ENCODE results near the gene HSDL1. TPM values are rescaled to one million over a fixed set of nuclear protein-coding genes. Genes with fewer than 3 reads are reported as not detected.

HSDL1 gene
- total and polyA plus RNA-seq, 2 donors (not counting 1 experiment from before 2014, with no cell fraction given), result 12.4 to 30.8 TPM

DNA sequence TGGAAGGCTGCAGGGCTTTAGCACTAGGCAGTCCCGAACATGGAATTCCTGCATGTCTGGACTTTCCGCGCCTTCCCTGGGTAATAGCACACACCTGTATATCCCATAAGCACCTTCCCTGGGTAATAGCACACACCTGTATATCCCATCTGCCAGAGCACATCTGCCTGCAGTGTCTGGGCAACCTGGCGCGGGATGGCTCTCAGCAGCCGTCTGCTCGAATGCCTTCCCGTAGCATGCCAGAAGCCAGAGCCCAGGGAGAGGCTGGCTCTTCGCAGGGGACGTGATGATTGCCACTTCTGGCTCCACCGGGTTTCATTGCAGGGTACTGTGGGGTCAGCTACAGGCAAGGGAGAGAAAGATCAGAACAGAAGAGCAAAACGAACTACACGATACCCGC is 49.5 kb downstream of the HSDL1 start:
- Mint-ChIP-seq H3K27ac (no peak overlapping the region), H3K4me1 (no peaks in the 10 kb centered on the region), H3K27me3 (no peaks in the 10 kb centered on the region), H3K4me3 (no peak overlapping the region), H3K9me3 (ENCODE audit: insufficient read depth) (no peaks in the 10 kb centered on the region)
- Histone ChIP-seq H3K9ac (ENCODE audit: low read length) (no peak overlapping the region), H3K79me2 (ENCODE audit: control insufficient read depth, insufficient read depth, low read length) (peaks cover 38% of the 10 kb centered on the region), H3K4me3 (ENCODE audit: control extremely low read depth in 1 of 5, extremely low read depth in 1 of 5, insufficient read depth in 1 of 5, low read depth in 2 of 5, low read length in 4 of 5) (no peak overlapping the region), H3K36me3 (replicated peaks in 1 of 2; ENCODE audit: control extremely low read depth in 1 of 2, control insufficient read depth in 1 of 2, extremely low read depth in 1 of 2, insufficient read depth in 2 of 2, low read length in 1 of 2) (peaks cover 15 to 73% of the 10 kb centered on the region in 2 experiments), H3K9me3 (ENCODE audit: control extremely low read depth in 1 of 3, control insufficient read depth in 2 of 3, insufficient read depth in 1 of 3, low read length in 2 of 3) (no peaks in the 10 kb centered on the region), H2AFZ (ENCODE audit: insufficient read depth, low read depth, low read length, poor library complexity, severe bottlenecking) (no peak overlapping the region), H3K27ac (ENCODE audit: low read length in 2 of 2) (no peak overlapping the region), H3K4me1 (ENCODE audit: control insufficient read depth in 2 of 2, insufficient read depth in 2 of 2, low read length in 2 of 2) (no peaks in the 10 kb centered on the region), H4K20me1 (ENCODE audit: control insufficient read depth, insufficient read depth, low read length, poor library complexity, severe bottlenecking) (peaks cover 62% of the 10 kb centered on the region), H3K4me2 (replicated peaks; ENCODE audit: low read depth, low read length, poor library complexity, severe bottlenecking) (no peak overlapping the region), H3K27me3 (replicated peaks in 1 of 4; ENCODE audit: control extremely low read depth in 1 of 4, control insufficient read depth in 3 of 4, insufficient read depth in 4 of 4, low read length in 3 of 4) (no peaks in the 10 kb centered on the region)
- DNase-seq (no peak), ATAC-seq (ENCODE audit: low read depth) (no peak)
- TF ChIP-seq CTCF (IDR thresholded peaks at IDR 0.05), result no peak
- ChIA-PET POLR2A (no interaction called here), CTCF (no interaction called here)
- 100% methylated on average over 11 of the region's 14 CpGs for WGBS (ENCODE audit: insufficient coverage)
- intact Hi-C loops (cut with micrococcal nuclease), result no loop called here

- no peak for TF ChIP-seq CTCF (IDR thresholded peaks at IDR 0.05)
- no peak for TF ChIP-seq EZH2 (IDR thresholded peaks at IDR 0.05; ENCODE audit: borderline replicate concordance, insufficient read depth, low read depth, low read length, poor library complexity, severe bottlenecking)
- H3K4me2 ChIP-seq (replicated peaks; ENCODE audit: low read depth, low read length, poor library complexity, severe bottlenecking), result no peak overlapping the region
- CTCF ChIA-PET, result no interaction called here
- intact Hi-C loops (cut with micrococcal nuclease), result no loop called here
- no peak overlapping the region for H3K27ac ChIP-seq (ENCODE audit: low read length in 2 of 2)
- POLR2A ChIA-PET, result no interaction called here
- H3K27me3 ChIP-seq (replicated peaks in 1 of 4; ENCODE audit: control extremely low read depth in 1 of 4, control insufficient read depth in 3 of 4, insufficient read depth in 4 of 4, low read length in 3 of 4), result no peaks in the 10 kb centered on the region
- H3K4me1 Mint-ChIP-seq, result peaks cover 8% of the 10 kb centered on the region
- no peaks in the 10 kb centered on the region for H3K27me3 Mint-ChIP-seq
- 100% methylated on average over 4 of the region's 4 CpGs for WGBS (ENCODE audit: insufficient coverage)
- H3K36me3 ChIP-seq (replicated peaks in 1 of 2; ENCODE audit: control extremely low read depth in 1 of 2, control insufficient read depth in 1 of 2, extremely low read depth in 1 of 2, insufficient read depth in 2 of 2, low read length in 1 of 2), result peaks cover 13 to 81% of the 10 kb centered on the region in 2 experiments
- H3K4me3 ChIP-seq (ENCODE audit: control extremely low read depth in 1 of 5, extremely low read depth in 1 of 5, insufficient read depth in 1 of 5, low read depth in 2 of 5, low read length in 4 of 5), result no peak overlapping the region
- no peak overlapping the region for H3K9ac ChIP-seq (ENCODE audit: low read length)
- H2AFZ ChIP-seq (ENCODE audit: insufficient read depth, low read depth, low read length, poor library complexity, severe bottlenecking), result no peak overlapping the region
- no peaks in the 10 kb centered on the region for H3K9me3 Mint-ChIP-seq (ENCODE audit: insufficient read depth)
- no peak overlapping the region for H3K27ac Mint-ChIP-seq
- H4K20me1 ChIP-seq (ENCODE audit: control insufficient read depth, insufficient read depth, low read length, poor library complexity, severe bottlenecking), result peaks cover 63% of the 10 kb centered on the region
- DNase-seq (no peak), ATAC-seq (ENCODE audit: low read depth) (no peak)
- H3K4me3 Mint-ChIP-seq, result no peak overlapping the region
- peaks cover 24% of the 10 kb centered on the region for H3K79me2 ChIP-seq (ENCODE audit: control insufficient read depth, insufficient read depth, low read length)
- H3K4me1 ChIP-seq (ENCODE audit: control insufficient read depth in 2 of 2, insufficient read depth in 2 of 2, low read length in 2 of 2), result peaks cover 6 to 8% of the 10 kb centered on the region in 2 donors
- H3K9me3 ChIP-seq (ENCODE audit: control extremely low read depth in 1 of 3, control insufficient read depth in 2 of 3, insufficient read depth in 1 of 3, low read length in 2 of 3), result no peaks in the 10 kb centered on the region
Observed at GRCh38 chr16:84093879-84094270, 51.1 kb downstream of the HSDL1 start.

Measured in B cell (primary cell).